Panc1 (cell line): ENCODE data around the gene LMO1.

Experiments
- POLR2AphosphoS5 ChIP-seq: IDR thresholded peaks from 2 replicates; pipeline ENCODE4 v1.6.1; 2012; ENCODE audit warnings: mild to moderate bottlenecking, low read depth, low read length, moderate library complexity
- SIN3A ChIP-seq: IDR thresholded peaks from 2 replicates; pipeline ENCODE4 v1.6.1; 2012; ENCODE audit warnings: low read depth, mild to moderate bottlenecking, low read length, moderate library complexity, borderline replicate concordance; ENCODE audit not compliant: insufficient read depth
- TCF7L2 ChIP-seq: IDR thresholded peaks from 2 replicates; pipeline ENCODE4 v1.6.1; 2011; ENCODE audit warnings: mild to moderate bottlenecking, low read depth, low read length, inconsistent platforms
- TF ChIP-seq, protein P1 (sequence below): fragments of 450-650 bp; IDR thresholded peaks from 2 replicates; pipeline ENCODE4 v1.5.1; 2017; ENCODE audit warnings: mild to moderate bottlenecking
- TF ChIP-seq, protein P2 (sequence below), 2 experiments: IDR thresholded peaks; 2 replicates each; pipeline ENCODE4 v1.6.1; 2011 to 2012; ENCODE audit warnings: low read depth in 2 of 2, control low read depth in 1 of 2, low read length in 1 of 2, mild to moderate bottlenecking in 1 of 2, moderate library complexity in 1 of 2; ENCODE audit not compliant: insufficient read depth in 1 of 2

GRCh38 chr11:8301622-8302021, 37.9 kb upstream of the LMO1 start:
- TF ChIP-seq, protein P1, sequence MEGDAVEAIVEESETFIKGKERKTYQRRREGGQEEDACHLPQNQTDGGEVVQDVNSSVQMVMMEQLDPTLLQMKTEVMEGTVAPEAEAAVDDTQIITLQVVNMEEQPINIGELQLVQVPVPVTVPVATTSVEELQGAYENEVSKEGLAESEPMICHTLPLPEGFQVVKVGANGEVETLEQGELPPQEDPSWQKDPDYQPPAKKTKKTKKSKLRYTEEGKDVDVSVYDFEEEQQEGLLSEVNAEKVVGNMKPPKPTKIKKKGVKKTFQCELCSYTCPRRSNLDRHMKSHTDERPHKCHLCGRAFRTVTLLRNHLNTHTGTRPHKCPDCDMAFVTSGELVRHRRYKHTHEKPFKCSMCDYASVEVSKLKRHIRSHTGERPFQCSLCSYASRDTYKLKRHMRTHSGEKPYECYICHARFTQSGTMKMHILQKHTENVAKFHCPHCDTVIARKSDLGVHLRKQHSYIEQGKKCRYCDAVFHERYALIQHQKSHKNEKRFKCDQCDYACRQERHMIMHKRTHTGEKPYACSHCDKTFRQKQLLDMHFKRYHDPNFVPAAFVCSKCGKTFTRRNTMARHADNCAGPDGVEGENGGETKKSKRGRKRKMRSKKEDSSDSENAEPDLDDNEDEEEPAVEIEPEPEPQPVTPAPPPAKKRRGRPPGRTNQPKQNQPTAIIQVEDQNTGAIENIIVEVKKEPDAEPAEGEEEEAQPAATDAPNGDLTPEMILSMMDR = no peak
- TF ChIP-seq SIN3A = no peak
- TF ChIP-seq POLR2AphosphoS5 = no peak
- TF ChIP-seq, protein P2, sequence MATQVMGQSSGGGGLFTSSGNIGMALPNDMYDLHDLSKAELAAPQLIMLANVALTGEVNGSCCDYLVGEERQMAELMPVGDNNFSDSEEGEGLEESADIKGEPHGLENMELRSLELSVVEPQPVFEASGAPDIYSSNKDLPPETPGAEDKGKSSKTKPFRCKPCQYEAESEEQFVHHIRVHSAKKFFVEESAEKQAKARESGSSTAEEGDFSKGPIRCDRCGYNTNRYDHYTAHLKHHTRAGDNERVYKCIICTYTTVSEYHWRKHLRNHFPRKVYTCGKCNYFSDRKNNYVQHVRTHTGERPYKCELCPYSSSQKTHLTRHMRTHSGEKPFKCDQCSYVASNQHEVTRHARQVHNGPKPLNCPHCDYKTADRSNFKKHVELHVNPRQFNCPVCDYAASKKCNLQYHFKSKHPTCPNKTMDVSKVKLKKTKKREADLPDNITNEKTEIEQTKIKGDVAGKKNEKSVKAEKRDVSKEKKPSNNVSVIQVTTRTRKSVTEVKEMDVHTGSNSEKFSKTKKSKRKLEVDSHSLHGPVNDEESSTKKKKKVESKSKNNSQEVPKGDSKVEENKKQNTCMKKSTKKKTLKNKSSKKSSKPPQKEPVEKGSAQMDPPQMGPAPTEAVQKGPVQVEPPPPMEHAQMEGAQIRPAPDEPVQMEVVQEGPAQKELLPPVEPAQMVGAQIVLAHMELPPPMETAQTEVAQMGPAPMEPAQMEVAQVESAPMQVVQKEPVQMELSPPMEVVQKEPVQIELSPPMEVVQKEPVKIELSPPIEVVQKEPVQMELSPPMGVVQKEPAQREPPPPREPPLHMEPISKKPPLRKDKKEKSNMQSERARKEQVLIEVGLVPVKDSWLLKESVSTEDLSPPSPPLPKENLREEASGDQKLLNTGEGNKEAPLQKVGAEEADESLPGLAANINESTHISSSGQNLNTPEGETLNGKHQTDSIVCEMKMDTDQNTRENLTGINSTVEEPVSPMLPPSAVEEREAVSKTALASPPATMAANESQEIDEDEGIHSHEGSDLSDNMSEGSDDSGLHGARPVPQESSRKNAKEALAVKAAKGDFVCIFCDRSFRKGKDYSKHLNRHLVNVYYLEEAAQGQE (IDR thresholded peaks at IDR 0.05; ENCODE audit: insufficient read depth in 1 of 2, low read depth in 2 of 2, low read length in 1 of 2) = no peak
- TF ChIP-seq TCF7L2 = no peak
